Liver (tissue), 9 donors: ENCODE measurements around the gene MEIOC. TPM values are rescaled to one million over a fixed set of nuclear protein-coding genes. Genes with fewer than 3 reads are reported as not detected.

Source experiments
- DNase-seq: peaks from one replicate; pipeline ENCODE4 v3.0.0-alpha.2; 2017; ENCODE audit warnings: low spot score
- H3K27ac ChIP-seq, 2 donors: one replicate each; pipeline ENCODE4 v1.7.0; 2013; ENCODE audit warnings: inconsistent platforms in 2 of 2, low read length in 2 of 2, control low read depth in 1 of 2, low read depth in 1 of 2, mild to moderate bottlenecking in 1 of 2
- H3K27me3 ChIP-seq, 4 donors: one replicate each; pipeline versions ENCODE4 v1.6.1 to v1.7.0; 2013; ENCODE audit warnings: low read length in 3 of 4, inconsistent platforms in 1 of 4, mild to moderate bottlenecking in 1 of 4, moderate library complexity in 1 of 4; ENCODE audit not compliant: control insufficient read depth in 4 of 4, insufficient read depth in 4 of 4
- H3K36me3 ChIP-seq, 4 donors: one replicate each; pipeline versions ENCODE4 v1.6.1 to v1.7.0; 2013; ENCODE audit warnings: low read length in 3 of 4, mild to moderate bottlenecking in 3 of 4, low read depth in 1 of 4, moderate library complexity in 1 of 4; ENCODE audit not compliant: control insufficient read depth in 4 of 4, insufficient read depth in 3 of 4
- H3K4me1 ChIP-seq, 4 donors: one replicate each; pipeline versions ENCODE4 v1.6.1 to v1.7.0; 2013; ENCODE audit warnings: low read length in 3 of 4, mild to moderate bottlenecking in 3 of 4, moderate library complexity in 1 of 4; ENCODE audit not compliant: control insufficient read depth in 4 of 4, insufficient read depth in 4 of 4
- H3K4me3 ChIP-seq, 3 donors: one replicate each; pipeline versions ENCODE4 v1.6.1 to v1.7.0; 2013; ENCODE audit warnings: low read length in 3 of 3, control low read depth in 1 of 3, low read depth in 1 of 3, mild to moderate bottlenecking in 1 of 3
- H3K9ac ChIP-seq, 2 donors: one replicate each; pipeline ENCODE4 v1.7.0; 2013; ENCODE audit warnings: low read length in 2 of 2, mild to moderate bottlenecking in 2 of 2, moderate library complexity in 2 of 2, control low read depth in 1 of 2, low read depth in 1 of 2
- H3K9me3 ChIP-seq, 4 donors: one replicate each; pipeline versions ENCODE4 v1.6.1 to v1.7.0; 2013; ENCODE audit warnings: low read length in 3 of 4; ENCODE audit not compliant: control insufficient read depth in 4 of 4
- ATF3 ChIP-seq: IDR thresholded peaks from 2 replicates; pipeline ENCODE4 v1.6.1; 2016; ENCODE audit warnings: antibody characterized with exemption
- CTCF ChIP-seq: fragments of 150-350 bp; IDR thresholded peaks from 2 replicates; pipeline ENCODE4 v1.5.1; 2017; ENCODE audit warnings: improper control_type of control experiment, low read depth, low read length; ENCODE audit not compliant: missing input control
- EGR1 ChIP-seq, 2 donors: IDR thresholded peaks; 2 replicates each; pipeline ENCODE4 v1.6.1; 2016 to 2018; ENCODE audit warnings: antibody characterized with exemption in 2 of 2, low read depth in 2 of 2
- FOXA1 ChIP-seq: IDR thresholded peaks from 2 replicates; pipeline ENCODE4 v1.6.1; 2016; ENCODE audit warnings: antibody characterized with exemption
- FOXA2 ChIP-seq: IDR thresholded peaks from 2 replicates; pipeline ENCODE4 v1.6.1; 2016; ENCODE audit warnings: antibody characterized with exemption
- GABPA ChIP-seq, 2 donors: IDR thresholded peaks in 1 of 2; conservative IDR thresholded peaks in 1 of 2; 2 replicates each; pipeline ENCODE4 v1.6.1; 2016; ENCODE audit warnings: antibody characterized with exemption in 2 of 2, mild to moderate bottlenecking in 1 of 2, moderate library complexity in 1 of 2
- HNF4A ChIP-seq, 2 donors: conservative IDR thresholded peaks; 2 replicates each; pipeline ENCODE4 v1.6.1; 2016; ENCODE audit warnings: antibody characterized with exemption in 2 of 2, mild to moderate bottlenecking in 2 of 2
- HNF4G ChIP-seq: IDR thresholded peaks from 2 replicates; pipeline ENCODE4 v1.6.1; 2016; ENCODE audit warnings: antibody characterized with exemption
- JUND ChIP-seq, 2 donors: IDR thresholded peaks; 2 replicates each; pipeline ENCODE4 v1.6.1; 2016; ENCODE audit warnings: antibody characterized with exemption in 2 of 2
- NR2F2 ChIP-seq: IDR thresholded peaks from 2 replicates; pipeline ENCODE4 v1.6.1; 2016; ENCODE audit warnings: antibody characterized with exemption
- RAD21 ChIP-seq, 2 donors: IDR thresholded peaks; 2 replicates each; pipeline ENCODE4 v1.6.1; 2016; ENCODE audit warnings: antibody characterized with exemption in 2 of 2, mild to moderate bottlenecking in 2 of 2
- REST ChIP-seq: IDR thresholded peaks from 2 replicates; pipeline ENCODE4 v1.6.1; 2016; ENCODE audit warnings: antibody characterized with exemption, mild to moderate bottlenecking
- RXRA ChIP-seq, 2 donors: IDR thresholded peaks; 2 replicates each; pipeline ENCODE4 v1.6.1; 2017 to 2018; ENCODE audit warnings: antibody characterized with exemption in 2 of 2, mild to moderate bottlenecking in 1 of 2
- SP1 ChIP-seq: IDR thresholded peaks from 2 replicates; pipeline ENCODE4 v1.6.1; 2018; ENCODE audit warnings: antibody characterized with exemption, mild to moderate bottlenecking
- TAF1 ChIP-seq: conservative IDR thresholded peaks from 2 replicates; pipeline ENCODE4 v1.6.1; 2016; ENCODE audit warnings: antibody characterized with exemption, mild to moderate bottlenecking
- YY1 ChIP-seq: IDR thresholded peaks from 2 replicates; pipeline ENCODE4 v1.6.1; 2016; ENCODE audit warnings: antibody characterized with exemption, mild to moderate bottlenecking
- ZBTB33 ChIP-seq: IDR thresholded peaks from 2 replicates; pipeline ENCODE4 v1.6.1; 2016; ENCODE audit warnings: antibody characterized with exemption
- WGBS: extraction: QIAGEN DNeasy Blood & Tissue Kit; methylation state at CpG from one replicate; pipeline ENCODE4 v1.1.7; 2013; 5-methylcytosine and 5-hydroxymethylcytosine counted together
- polyA plus RNA-seq, 2 donors: library from polyadenylated mRNA; stranded (reverse) in 1 of 2; unstranded in 1 of 2; fragments of 200-250 nt in 1 of 2; fragments of >200 nt in 1 of 2; fragmentation: Nextera tagmentation in 1 of 2; extraction: Ambion mirVana in 1 of 2; gene quantifications; one replicate each; pipeline versions ENCODE4 v1.2.1 to v1.2.3, GENCODE V29; 2013 to 2015
- total RNA-seq, 2 donors: library from RNA; depleted of rRNA; stranded (reverse); fragments of >200 nt; gene quantifications; one replicate each; pipeline ENCODE4 v1.2.3, GENCODE V29; 2014
- donor health status: healthy.
- donor health status: healthy.
- donor health status: healthy.
- donor health status: healthy.
- donor health status: healthy.

The MEIOC gene
- total and polyA plus RNA-seq, 4 donors = 0.31 TPM; not detected in 3

GRCh38 chr17:44637066-44637465, 19.2 kb upstream of the MEIOC start:
- 88% methylated on average over 1 of the region's 1 CpG for WGBS
- Histone ChIP-seq H3K9ac (no peak overlapping the region), H3K36me3 (no peaks in the 10 kb centered on the region), H3K4me3 (no peak overlapping the region), H3K9me3 (no peaks in the 10 kb centered on the region), H3K4me1 (no peaks in the 10 kb centered on the region), H3K27ac (no peak overlapping the region), H3K27me3 (no peaks in the 10 kb centered on the region)
- TF ChIP-seq FOXA1 = no peak
- no peak for TF ChIP-seq JUND (IDR thresholded peaks at IDR 0.05)
- TF ChIP-seq NR2F2 = no peak
- TF ChIP-seq GABPA (IDR thresholded peaks at IDR 0.05 in 1 of 2, conservative IDR thresholded peaks at IDR 0.05 in 1 of 2) = no peak
- TF ChIP-seq ATF3 = no peak
- no peak for TF ChIP-seq TAF1
- TF ChIP-seq YY1 = no peak
- no peak for TF ChIP-seq EGR1 (IDR thresholded peaks at IDR 0.05; ENCODE audit: low read depth in 2 of 2)
- TF ChIP-seq ZBTB33 = no peak
- no peak for TF ChIP-seq RAD21 (IDR thresholded peaks at IDR 0.05)
- no peak for TF ChIP-seq HNF4G
- TF ChIP-seq CTCF = no peak
- no peak for TF ChIP-seq REST
- TF ChIP-seq SP1 = no peak
- no peak for TF ChIP-seq RXRA (IDR thresholded peaks at IDR 0.05)
- no peak for DNase-seq

- Histone ChIP-seq H3K36me3 (no peaks in the 10 kb centered on the region), H3K4me3 (no peak overlapping the region), H3K27me3 (no peaks in the 10 kb centered on the region), H3K9me3 (no peaks in the 10 kb centered on the region), H3K27ac (no peak overlapping the region), H3K4me1 (no peaks in the 10 kb centered on the region), H3K9ac (no peak overlapping the region)
- DNase-seq = no peak
- TF ChIP-seq YY1 (no peak), HNF4A (conservative IDR thresholded peaks at IDR 0.05) (no peak), RXRA (IDR thresholded peaks at IDR 0.05) (no peak), RAD21 (IDR thresholded peaks at IDR 0.05) (no peak), FOXA2 (no peak), EGR1 (IDR thresholded peaks at IDR 0.05; ENCODE audit: low read depth in 2 of 2) (no peak), HNF4G (no peak), SP1 (no peak)
- 69% methylated on average over 7 of the region's 7 CpGs for WGBS
These were observed 13.4 kb upstream of the MEIOC start for GRCh38 chr17:44642834-44643233.
